Effector memory CD8-positive, alpha-beta T cell (primary cell): ENCODE data around the gene ANKS1B.

Source experiments
- ATAC-seq: fragments of 150-1000 bp; cut with Tn5 transposase; replicated peaks from 2 replicates; pipeline ENCODE4 v1.10.0; 2021; ENCODE audit warnings: mild to moderate bottlenecking, moderate library complexity
- DNase-seq, 3 experiments: peaks; one replicate each; pipeline ENCODE4 v3.0.0; 2021
- H3K27ac Mint-ChIP-seq, 2 donors: one replicate each; pipeline ENCODE4 v1.8.0; 2022; ENCODE audit warnings: mild to moderate bottlenecking in 2 of 2, mixed read lengths in 2 of 2, moderate library complexity in 2 of 2
- H3K27me3 Mint-ChIP-seq, 2 donors: one replicate each; pipeline ENCODE4 v1.8.0; 2022; ENCODE audit warnings: mixed read lengths in 2 of 2
- H3K36me3 Mint-ChIP-seq: one replicate; pipeline ENCODE4 v1.8.0; 2022; ENCODE audit warnings: mild to moderate bottlenecking, moderate library complexity, mixed read lengths; ENCODE audit not compliant: insufficient read depth
- H3K4me1 Mint-ChIP-seq, 2 donors: one replicate each; pipeline ENCODE4 v1.8.0; 2022; ENCODE audit warnings: low read depth in 2 of 2, mixed read lengths in 2 of 2
- H3K4me3 Mint-ChIP-seq, 2 donors: one replicate each; pipeline ENCODE4 v1.8.0; 2022; ENCODE audit warnings: mild to moderate bottlenecking in 2 of 2, mixed read lengths in 2 of 2, moderate library complexity in 2 of 2
- H3K9me3 Mint-ChIP-seq, 2 donors: one replicate each; pipeline ENCODE4 v1.8.0; 2022; ENCODE audit warnings: mixed read lengths in 2 of 2

ANKS1B gene

GRCh38 chr12:99442758-99443157, 542.0 kb downstream of the ANKS1B start:
- Mint-ChIP-seq H3K9me3 (peaks cover 0 to 3% of the 10 kb centered on the region in 2 donors), H3K27me3 (no peaks in the 10 kb centered on the region), H3K4me3 (no peak overlapping the region), H3K27ac (no peak overlapping the region), H3K4me1 (no peaks in the 10 kb centered on the region), H3K36me3 (no peaks in the 10 kb centered on the region)
- no peak for DNase-seq
- no peak for ATAC-seq

- ATAC-seq (no peak), DNase-seq (no peak)
- Mint-ChIP-seq H3K9me3 (peaks cover 0 to 10% of the 10 kb centered on the region in 2 donors), H3K4me3 (no peak overlapping the region), H3K27ac (no peak overlapping the region), H3K36me3 (no peaks in the 10 kb centered on the region), H3K4me1 (no peaks in the 10 kb centered on the region), H3K27me3 (no peaks in the 10 kb centered on the region)
Measured at GRCh38 chr12:99439399-99439798, 545.3 kb downstream of the ANKS1B start.

- Mint-ChIP-seq H3K4me3 (no peak overlapping the region), H3K27me3 (no peaks in the 10 kb centered on the region), H3K27ac (no peak overlapping the region), H3K9me3 (peaks cover 8 to 14% of the 10 kb centered on the region in 2 donors), H3K36me3 (no peaks in the 10 kb centered on the region), H3K4me1 (no peaks in the 10 kb centered on the region)
- DNase-seq (no peak), ATAC-seq (no peak)
Measured at GRCh38 chr12:99436584-99436983, 548.2 kb downstream of the ANKS1B start.

GRCh38 chr12:99435095-99435791, 549.5 kb downstream of the ANKS1B start:
- Mint-ChIP-seq H3K36me3 (no peaks in the 10 kb centered on the region), H3K4me3 (no peak overlapping the region), H3K4me1 (no peaks in the 10 kb centered on the region), H3K27ac (no peak overlapping the region), H3K9me3 (peaks cover 8 to 14% of the 10 kb centered on the region in 2 donors), H3K27me3 (no peaks in the 10 kb centered on the region)
- DNase-seq, result no peak
- ATAC-seq, result no peak

GRCh38 chr12:99433155-99433554, 551.6 kb downstream of the ANKS1B start:
- Mint-ChIP-seq H3K36me3 (no peaks in the 10 kb centered on the region), H3K9me3 (peaks cover 9 to 16% of the 10 kb centered on the region in 2 donors), H3K27me3 (no peaks in the 10 kb centered on the region), H3K4me3 (no peak overlapping the region), H3K27ac (no peak overlapping the region), H3K4me1 (no peaks in the 10 kb centered on the region)
- DNase-seq (no peak), ATAC-seq (no peak)

- no peak for ATAC-seq
- no peaks in the 10 kb centered on the region for H3K4me1 Mint-ChIP-seq
- no peak for DNase-seq
Measured at GRCh38 chr12:99431203-99431602, 553.5 kb downstream of the ANKS1B start.

GRCh38 chr12:99427104-99427503, 557.6 kb downstream of the ANKS1B start:
- H3K4me3 Mint-ChIP-seq, result no peak overlapping the region
- H3K36me3 Mint-ChIP-seq, result no peaks in the 10 kb centered on the region
- no peaks in the 10 kb centered on the region for H3K27me3 Mint-ChIP-seq
- no peak overlapping the region for H3K27ac Mint-ChIP-seq
- DNase-seq (no peak), ATAC-seq (no peak)
- H3K9me3 Mint-ChIP-seq, result peaks cover 13 to 24% of the 10 kb centered on the region in 2 donors
- no peaks in the 10 kb centered on the region for H3K4me1 Mint-ChIP-seq

More at GRCh38 chr12:99431203-99431602, 553.5 kb downstream of the ANKS1B start:
- H3K36me3 Mint-ChIP-seq, result no peaks in the 10 kb centered on the region
- no peak overlapping the region for H3K4me3 Mint-ChIP-seq
- H3K9me3 Mint-ChIP-seq, result peaks cover 17 to 23% of the 10 kb centered on the region in 2 donors
- H3K27me3 Mint-ChIP-seq, result no peaks in the 10 kb centered on the region
- H3K27ac Mint-ChIP-seq, result no peak overlapping the region

- H3K4me1 Mint-ChIP-seq, result no peaks in the 10 kb centered on the region
- no peaks in the 10 kb centered on the region for H3K36me3 Mint-ChIP-seq
- no peak for ATAC-seq
- no peak overlapping the region for H3K4me3 Mint-ChIP-seq
- DNase-seq, result no peak
- H3K9me3 Mint-ChIP-seq, result peaks cover 15 to 26% of the 10 kb centered on the region in 2 donors
- H3K27ac Mint-ChIP-seq, result no peak overlapping the region
- no peaks in the 10 kb centered on the region for H3K27me3 Mint-ChIP-seq
Measured at GRCh38 chr12:99418379-99418778, 566.4 kb downstream of the ANKS1B start.

GRCh38 chr12:99413751-99414150, 571.0 kb downstream of the ANKS1B start:
- DNase-seq, result no peak
- no peak for ATAC-seq
- Mint-ChIP-seq H3K27me3 (no peaks in the 10 kb centered on the region), H3K27ac (no peak overlapping the region), H3K36me3 (no peaks in the 10 kb centered on the region), H3K4me1 (no peaks in the 10 kb centered on the region), H3K4me3 (no peak overlapping the region), H3K9me3 (peaks cover 11 to 25% of the 10 kb centered on the region in 2 donors)

- Mint-ChIP-seq H3K27me3 (no peaks in the 10 kb centered on the region), H3K4me1 (no peaks in the 10 kb centered on the region), H3K36me3 (no peaks in the 10 kb centered on the region), H3K4me3 (no peak overlapping the region), H3K27ac (no peak overlapping the region), H3K9me3 (peaks cover 4 to 6% of the 10 kb centered on the region in 2 donors)
- ATAC-seq, result no peak
- DNase-seq, result no peak
Measured at GRCh38 chr12:99393763-99394162, 591.0 kb downstream of the ANKS1B start.

GRCh38 chr12:99392091-99392850, 592.5 kb downstream of the ANKS1B start:
- H3K4me1 Mint-ChIP-seq, result no peaks in the 10 kb centered on the region
- H3K27me3 Mint-ChIP-seq, result no peaks in the 10 kb centered on the region
- DNase-seq (no peak), ATAC-seq (no peak)
- H3K36me3 Mint-ChIP-seq, result no peaks in the 10 kb centered on the region
- H3K4me3 Mint-ChIP-seq, result no peak overlapping the region
- H3K27ac Mint-ChIP-seq, result no peak overlapping the region
- peaks cover 4 to 6% of the 10 kb centered on the region in 2 donors for H3K9me3 Mint-ChIP-seq

- H3K9me3 Mint-ChIP-seq, result peaks cover 4 to 6% of the 10 kb centered on the region in 2 donors
- no peak overlapping the region for H3K4me3 Mint-ChIP-seq
- H3K27me3 Mint-ChIP-seq, result no peaks in the 10 kb centered on the region
- DNase-seq (no peak), ATAC-seq (no peak)
- no peaks in the 10 kb centered on the region for H3K4me1 Mint-ChIP-seq
- no peak overlapping the region for H3K27ac Mint-ChIP-seq
- H3K36me3 Mint-ChIP-seq, result no peaks in the 10 kb centered on the region
Measured at GRCh38 chr12:99390707-99391106, 594.0 kb downstream of the ANKS1B start.

- H3K4me1 Mint-ChIP-seq, result no peaks in the 10 kb centered on the region
- no peak overlapping the region for H3K27ac Mint-ChIP-seq
- peaks cover 4 to 6% of the 10 kb centered on the region in 2 donors for H3K9me3 Mint-ChIP-seq
- DNase-seq, result no peak
- ATAC-seq, result no peak
- H3K4me3 Mint-ChIP-seq, result no peak overlapping the region
- H3K27me3 Mint-ChIP-seq, result no peaks in the 10 kb centered on the region
- H3K36me3 Mint-ChIP-seq, result no peaks in the 10 kb centered on the region
Measured at GRCh38 chr12:99389751-99390150, 595.0 kb downstream of the ANKS1B start.

- Mint-ChIP-seq H3K27ac (no peak overlapping the region), H3K36me3 (no peaks in the 10 kb centered on the region), H3K9me3 (peaks cover 4 to 6% of the 10 kb centered on the region in 2 donors), H3K4me1 (no peaks in the 10 kb centered on the region), H3K27me3 (no peaks in the 10 kb centered on the region), H3K4me3 (no peak overlapping the region)
- DNase-seq, result no peak
- no peak for ATAC-seq
Measured at GRCh38 chr12:99388671-99389195, 596.0 kb downstream of the ANKS1B start.
